Measurements from ENCODE around the gene ELF1.
"Not testable (repeated sequence)": the region's sequence is repeated elsewhere in the genome, so short reads cannot be mapped to it uniquely, and the experiment has no call there.

The ELF1 gene

GRCh38 chr13:40980461-40980860 is 38.7 kb downstream of the ELF1 start:
- no peak for DNase-seq

- no peak for DNase-seq
Measured at GRCh38 chr13:40979232-40979631, 39.9 kb downstream of the ELF1 start.

GRCh38 chr13:40978109-40978508 is 41.0 kb downstream of the ELF1 start:
- DNase-seq, result not testable (repeated sequence)

GRCh38 chr13:40975441-40975840 is 43.7 kb downstream of the ELF1 start:
- DNase-seq, result no peak

- DNase-seq, result no peak
Measured at GRCh38 chr13:40974460-40975407, 44.4 kb downstream of the ELF1 start.

GRCh38 chr13:40973409-40973808 is 45.7 kb downstream of the ELF1 start:
- DNase-seq, result no peak

GRCh38 chr13:40971321-40971720 is 47.8 kb downstream of the ELF1 start:
- DNase-seq, result no peak

GRCh38 chr13:40970803-40971202 is 48.3 kb downstream of the ELF1 start:
- DNase-seq, result no peak

- DNase-seq, result no peak
Measured at GRCh38 chr13:40969169-40969901, 49.8 kb downstream of the ELF1 start.

- no peak for DNase-seq
Measured at GRCh38 chr13:40968416-40969000, 50.6 kb downstream of the ELF1 start.

GRCh38 chr13:40966298-40966697 is 52.8 kb downstream of the ELF1 start:
- DNase-seq, result no peak

GRCh38 chr13:40963927-40964326 is 55.2 kb downstream of the ELF1 start:
- no peak for DNase-seq

- no peak for DNase-seq
Measured at GRCh38 chr13:40961826-40962225, 57.3 kb downstream of the ELF1 start.

- no peak for DNase-seq
Measured at GRCh38 chr13:40961214-40961613, 57.9 kb downstream of the ELF1 start.

- no peak for DNase-seq
Measured at GRCh38 chr13:40960716-40961115, 58.4 kb downstream of the ELF1 start.

GRCh38 chr13:40958655-40959054 is 60.5 kb downstream of the ELF1 start:
- DNase-seq, result no peak

GRCh38 chr13:40946485-40946884 is 72.6 kb downstream of the ELF1 start:
- no peak for DNase-seq

GRCh38 chr13:40943073-40943472 is 76.0 kb downstream of the ELF1 start:
- DNase-seq, result no peak

GRCh38 chr13:40941581-40941980 is 77.5 kb downstream of the ELF1 start:
- no peak for DNase-seq

- no peak for DNase-seq
Measured at GRCh38 chr13:40940841-40941240, 78.3 kb downstream of the ELF1 start.

GRCh38 chr13:40933508-40934204 is 85.5 kb downstream of the ELF1 start:
- no peak for DNase-seq

- no peak for DNase-seq
Measured at GRCh38 chr13:40932252-40932651, 86.9 kb downstream of the ELF1 start.

GRCh38 chr13:40931719-40932118 is 87.4 kb downstream of the ELF1 start:
- DNase-seq, result no peak

All from NCI-H1105 treated with DMSO at 0.1 percent for 48 hours (cell line).